Measurements from ENCODE around the gene LEPR.
A peak's percentile ranks its signal among the peaks of the same experiment; 100 is the strongest.

Gene LEPR

DNA sequence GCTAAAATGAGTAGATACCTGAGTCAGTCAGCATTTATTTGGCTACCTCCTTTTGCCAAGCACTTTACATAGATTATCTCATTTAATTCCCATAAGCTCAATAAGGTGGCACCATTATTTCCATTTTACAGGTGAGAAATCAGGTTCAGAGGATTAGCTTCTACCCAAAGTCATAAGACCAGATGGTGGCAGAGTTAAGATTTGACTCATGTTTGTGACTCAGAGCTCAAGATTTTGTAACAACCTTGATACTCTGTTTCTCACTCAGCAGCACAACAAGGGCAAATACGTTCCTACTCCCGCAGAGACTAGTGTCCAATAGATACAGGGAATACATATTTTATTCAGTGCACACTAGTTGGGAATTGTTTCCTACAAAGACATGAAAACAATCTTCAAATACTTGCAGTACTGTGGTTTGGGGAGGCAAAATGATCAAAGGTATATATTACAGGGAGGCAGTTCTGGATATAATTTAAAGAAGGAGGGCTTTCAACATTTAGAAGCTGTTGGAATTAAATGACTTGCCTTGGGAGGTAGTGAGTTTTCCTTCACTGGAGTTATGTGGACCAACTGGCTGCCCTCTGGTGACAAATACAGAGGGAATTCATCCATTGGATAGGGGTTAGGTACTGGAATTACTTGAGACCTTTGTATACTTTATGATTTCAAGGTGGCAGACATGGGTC is 3.6 kb downstream of the LEPR start:
- DNase-seq (ENCODE audit: low read depth, low spot score), result peak; percentile 88
- H3K4me3 ChIP-seq (ENCODE audit: low read depth, low read length), result no peak overlapping the region
- in situ Hi-C loops (cut with HindIII; ENCODE audit: low sequenced_read_pairs), result no loop called here
- TF ChIP-seq, protein P1, sequence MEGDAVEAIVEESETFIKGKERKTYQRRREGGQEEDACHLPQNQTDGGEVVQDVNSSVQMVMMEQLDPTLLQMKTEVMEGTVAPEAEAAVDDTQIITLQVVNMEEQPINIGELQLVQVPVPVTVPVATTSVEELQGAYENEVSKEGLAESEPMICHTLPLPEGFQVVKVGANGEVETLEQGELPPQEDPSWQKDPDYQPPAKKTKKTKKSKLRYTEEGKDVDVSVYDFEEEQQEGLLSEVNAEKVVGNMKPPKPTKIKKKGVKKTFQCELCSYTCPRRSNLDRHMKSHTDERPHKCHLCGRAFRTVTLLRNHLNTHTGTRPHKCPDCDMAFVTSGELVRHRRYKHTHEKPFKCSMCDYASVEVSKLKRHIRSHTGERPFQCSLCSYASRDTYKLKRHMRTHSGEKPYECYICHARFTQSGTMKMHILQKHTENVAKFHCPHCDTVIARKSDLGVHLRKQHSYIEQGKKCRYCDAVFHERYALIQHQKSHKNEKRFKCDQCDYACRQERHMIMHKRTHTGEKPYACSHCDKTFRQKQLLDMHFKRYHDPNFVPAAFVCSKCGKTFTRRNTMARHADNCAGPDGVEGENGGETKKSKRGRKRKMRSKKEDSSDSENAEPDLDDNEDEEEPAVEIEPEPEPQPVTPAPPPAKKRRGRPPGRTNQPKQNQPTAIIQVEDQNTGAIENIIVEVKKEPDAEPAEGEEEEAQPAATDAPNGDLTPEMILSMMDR (IDR thresholded peaks at IDR 0.05; ENCODE audit: low read depth, low read length), result no peak

DNA sequence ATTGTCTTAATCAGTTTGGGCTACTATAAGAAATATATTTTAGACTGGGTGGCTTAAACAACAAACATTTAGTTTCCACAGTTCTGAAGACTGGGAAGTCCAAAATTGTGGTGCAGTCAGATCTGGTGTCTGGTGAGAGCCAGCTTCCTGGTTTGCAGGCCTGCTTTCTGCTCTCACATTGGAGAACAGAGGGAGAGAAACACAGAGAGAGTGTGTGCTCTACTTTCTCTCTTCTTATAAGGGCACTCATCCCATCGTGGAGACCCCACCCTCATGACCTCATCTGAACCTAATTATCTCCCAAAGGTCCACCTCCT is 4.1 kb downstream of the LEPR start:
- H3K4me3 ChIP-seq (ENCODE audit: low read depth, low read length), result no peak overlapping the region
- DNase-seq (ENCODE audit: low read depth, low spot score), result no peak
- TF ChIP-seq, protein P1 (IDR thresholded peaks at IDR 0.05; ENCODE audit: low read depth, low read length), result no peak
- in situ Hi-C loops (cut with HindIII; ENCODE audit: low sequenced_read_pairs), result no loop called here

DNA sequence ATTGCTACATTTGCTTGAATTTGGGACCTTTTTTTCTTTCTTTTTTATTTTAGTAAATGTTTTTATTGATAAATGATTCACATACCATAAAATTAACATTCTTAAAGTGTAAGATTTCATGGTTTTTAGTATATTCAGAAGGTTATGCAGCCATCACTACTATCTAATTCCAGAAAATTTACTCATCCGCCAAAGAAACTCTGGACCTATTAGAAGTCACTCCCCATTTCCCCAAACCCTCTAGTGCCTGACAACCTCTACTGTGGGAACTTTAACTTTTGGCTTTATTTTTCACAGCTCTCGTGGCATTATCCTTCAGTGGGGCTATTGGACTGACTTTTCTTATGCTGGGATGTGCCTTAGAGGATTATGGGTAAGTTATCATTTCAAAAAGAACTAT is 4.5 kb downstream of the LEPR start:
- no peak for DNase-seq (ENCODE audit: low read depth, low spot score)
- in situ Hi-C loops (cut with HindIII; ENCODE audit: low sequenced_read_pairs), result no loop called here
- H3K4me3 ChIP-seq (ENCODE audit: low read depth, low read length), result no peak overlapping the region
- TF ChIP-seq, protein P1 (IDR thresholded peaks at IDR 0.05; ENCODE audit: low read depth, low read length), result no peak

DNA sequence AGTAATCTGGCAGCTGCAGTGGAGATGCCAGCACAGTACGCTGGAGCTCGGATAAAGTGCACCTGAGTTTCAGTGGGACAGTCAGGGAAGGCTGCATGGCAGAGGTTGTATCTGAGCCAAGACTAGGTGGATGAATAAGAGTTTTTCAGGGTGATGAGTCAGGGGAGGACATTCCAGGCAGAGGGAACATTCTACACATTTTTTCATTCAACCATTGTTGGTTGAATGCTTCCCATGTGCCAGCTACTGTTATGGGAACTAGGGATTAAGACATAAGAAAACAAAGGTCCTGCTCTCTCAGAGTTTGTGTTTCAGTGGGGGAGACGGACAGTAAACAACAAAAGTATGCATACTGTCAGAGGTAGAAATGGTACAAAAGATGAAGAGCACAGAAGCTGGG is 5.2 kb downstream of the LEPR start:
- in situ Hi-C loops (cut with HindIII; ENCODE audit: low sequenced_read_pairs), result no loop called here
- TF ChIP-seq, protein P1 (IDR thresholded peaks at IDR 0.05; ENCODE audit: low read depth, low read length), result no peak
- no peak overlapping the region for H3K4me3 ChIP-seq (ENCODE audit: low read depth, low read length)
- DNase-seq (ENCODE audit: low read depth, low spot score), result peak; percentile 83

DNA sequence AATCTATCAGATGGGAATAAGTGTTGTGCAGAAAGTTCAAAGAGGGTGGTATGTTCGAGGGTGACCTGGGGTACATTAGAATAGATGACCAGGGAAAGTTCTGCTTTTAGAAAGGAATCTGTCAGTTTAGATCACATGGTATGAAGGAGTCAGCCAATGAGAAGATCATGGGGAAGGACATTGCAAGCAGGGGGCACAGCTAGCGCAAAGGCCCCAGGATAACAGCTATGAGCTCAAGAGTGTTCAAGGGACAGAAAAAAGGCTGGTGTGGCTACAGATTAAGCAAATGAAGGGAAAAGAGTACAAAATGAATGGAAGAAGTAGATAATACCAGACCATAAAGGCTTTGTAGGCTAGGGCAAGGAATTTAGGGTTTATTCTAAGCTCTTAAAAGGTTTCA is 8.6 kb downstream of the LEPR start:
- TF ChIP-seq, protein P1 (IDR thresholded peaks at IDR 0.05; ENCODE audit: low read depth, low read length), result no peak
- in situ Hi-C loops (cut with HindIII; ENCODE audit: low sequenced_read_pairs), result no loop called here
- H3K4me3 ChIP-seq (ENCODE audit: low read depth, low read length), result no peak overlapping the region
- no peak for DNase-seq (ENCODE audit: low read depth, low spot score)

DNA sequence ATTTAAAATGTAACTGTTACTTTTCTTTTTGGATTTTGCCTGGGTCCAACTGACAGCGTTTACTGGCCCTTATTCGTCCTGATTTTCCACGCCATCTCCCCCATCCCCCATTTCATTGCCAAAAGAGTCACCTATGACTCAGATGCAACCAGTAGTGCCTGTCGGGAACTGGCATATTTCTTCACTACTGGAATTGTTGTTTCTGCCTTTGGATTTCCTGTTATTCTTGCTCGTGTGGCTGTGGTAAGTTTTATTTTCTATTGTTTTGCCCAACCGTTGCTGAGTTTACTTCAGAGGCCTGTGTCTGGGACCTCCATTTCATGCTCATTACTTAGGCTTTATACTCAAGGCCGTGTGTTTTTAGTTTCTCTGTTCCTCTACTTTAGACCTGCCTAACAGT is 9.3 kb downstream of the LEPR start:
- no peak overlapping the region for H3K4me3 ChIP-seq (ENCODE audit: low read depth, low read length)
- DNase-seq (ENCODE audit: low read depth, low spot score), result peak; percentile 88
- TF ChIP-seq, protein P1 (IDR thresholded peaks at IDR 0.05; ENCODE audit: low read depth, low read length), result no peak
- in situ Hi-C loops (cut with HindIII; ENCODE audit: low sequenced_read_pairs), result no loop called here
